Activated CD4-positive, alpha-beta T cell treated with anti-CD3 and anti-CD28 coated beads, Interleukin-2, Interleukin-6, amounts not matched to agents 100 ng/mL and 50 ng/mL, durations not matched to agents 16 hours and 8 hours (primary cell): ENCODE data around the gene TESMIN.

Source experiments
- DNase-seq: peaks from one replicate; pipeline ENCODE4 v3.0.0-alpha.2; 2020

Gene TESMIN

GRCh38 chr11:68680541-68681231 lies 70.6 kb downstream of the TESMIN start:
- DNase-seq = no peak

- DNase-seq = no peak
Measured at GRCh38 chr11:68678031-68678441, 73.3 kb downstream of the TESMIN start.

GRCh38 chr11:68677432-68677831 lies 73.9 kb downstream of the TESMIN start:
- DNase-seq = no peak

- DNase-seq = no peak
Measured at GRCh38 chr11:68674461-68674860, 76.9 kb downstream of the TESMIN start.

GRCh38 chr11:68673991-68674390 lies 77.3 kb downstream of the TESMIN start:
- no peak for DNase-seq

GRCh38 chr11:68673306-68673945 lies 77.9 kb downstream of the TESMIN start:
- no peak for DNase-seq

- no peak for DNase-seq
Measured at GRCh38 chr11:68670208-68670992, 80.9 kb downstream of the TESMIN start.

- DNase-seq = no peak
Measured at GRCh38 chr11:68669301-68670090, 81.8 kb downstream of the TESMIN start.

- DNase-seq = no peak
Measured at GRCh38 chr11:68667511-68668500, 83.5 kb downstream of the TESMIN start.

GRCh38 chr11:68666849-68667248 lies 84.5 kb downstream of the TESMIN start:
- no peak for DNase-seq

GRCh38 chr11:68665436-68665835 lies 85.9 kb downstream of the TESMIN start:
- no peak for DNase-seq

- DNase-seq = no peak
Measured at GRCh38 chr11:68664906-68665305, 86.4 kb downstream of the TESMIN start.

- no peak for DNase-seq
Measured at GRCh38 chr11:68664141-68664540, 87.2 kb downstream of the TESMIN start.

GRCh38 chr11:68663482-68664010 lies 87.8 kb downstream of the TESMIN start:
- no peak for DNase-seq

- no peak for DNase-seq
Measured at GRCh38 chr11:68661697-68662603, 89.4 kb downstream of the TESMIN start.

GRCh38 chr11:68661014-68661413 lies 90.3 kb downstream of the TESMIN start:
- DNase-seq = no peak

- DNase-seq = no peak
Measured at GRCh38 chr11:68660066-68660810, 91.1 kb downstream of the TESMIN start.

GRCh38 chr11:68659158-68659921 lies 92.0 kb downstream of the TESMIN start:
- no peak for DNase-seq

GRCh38 chr11:68658661-68659060 lies 92.7 kb downstream of the TESMIN start:
- DNase-seq = no peak
